Peyer's patch (tissue), 4 donors: Measurements from ENCODE around the gene ZBTB16. TPM values are rescaled to one million over a fixed set of nuclear protein-coding genes. Genes with fewer than 3 reads are reported as not detected.

Experiments used
- DNase-seq, 3 donors: peaks; one replicate each; pipeline ENCODE4 v3.0.0-alpha.2; 2017 to 2019
- H3K27ac ChIP-seq, 4 donors: fragments of 200-600 bp; sonication (generic); one replicate each; pipeline ENCODE4 v1.5.1; 2016 to 2019
- H3K27me3 ChIP-seq, 2 donors: fragments of 200-600 bp; sonication (generic); one replicate each; pipeline ENCODE4 v1.5.1; 2019
- H3K36me3 ChIP-seq, 3 donors: fragments of 200-600 bp; sonication (generic); one replicate each; pipeline ENCODE4 v1.5.1; 2016 to 2019
- H3K4me1 ChIP-seq, 4 donors: fragments of 200-600 bp; sonication (generic); one replicate each; pipeline ENCODE4 v1.5.1; 2016 to 2019
- H3K4me3 ChIP-seq, 4 donors: fragments of 200-600 bp; sonication (generic); 1 replicate in 3 of 4; 2 replicates in 1 of 4; pipeline ENCODE4 v1.5.1; 2016 to 2019; ENCODE audit warnings: mild to moderate bottlenecking in 1 of 4
- H3K9me3 ChIP-seq, 4 donors: fragments of 200-600 bp; sonication (generic); one replicate each; pipeline ENCODE4 v1.5.1; 2016 to 2019; ENCODE audit warnings: mild to moderate bottlenecking in 1 of 4
- POLR2A ChIP-seq, 2 donors: fragments of 450-650 bp; IDR thresholded peaks; one replicate each; pipeline ENCODE4 v1.5.1; 2017; ENCODE audit warnings: antibody characterized with exemption in 2 of 2, mild to moderate bottlenecking in 2 of 2, moderate library complexity in 2 of 2
- total RNA-seq, 4 donors: library from RNA; depleted of rRNA; stranded (reverse); fragments of >200 nt; gene quantifications; one replicate each; pipeline ENCODE4 v1.1.0, GENCODE V29; 2016
- TF ChIP-seq, protein P1 (sequence below), 6 experiments: fragments of 450-650 bp in 4 of 6; fragments of 200-600 bp in 2 of 6; sonication (generic) in 1 of 6; IDR thresholded peaks; one replicate each; pipeline ENCODE4 v1.5.1; 2017 to 2019; ENCODE audit warnings: antibody characterized with exemption in 6 of 6, mild to moderate bottlenecking in 3 of 6, moderate library complexity in 1 of 6

The ZBTB16 gene
- total RNA-seq, 4 donors from 2014 or later: 84.8 to 257 (median 155) TPM

DNA sequence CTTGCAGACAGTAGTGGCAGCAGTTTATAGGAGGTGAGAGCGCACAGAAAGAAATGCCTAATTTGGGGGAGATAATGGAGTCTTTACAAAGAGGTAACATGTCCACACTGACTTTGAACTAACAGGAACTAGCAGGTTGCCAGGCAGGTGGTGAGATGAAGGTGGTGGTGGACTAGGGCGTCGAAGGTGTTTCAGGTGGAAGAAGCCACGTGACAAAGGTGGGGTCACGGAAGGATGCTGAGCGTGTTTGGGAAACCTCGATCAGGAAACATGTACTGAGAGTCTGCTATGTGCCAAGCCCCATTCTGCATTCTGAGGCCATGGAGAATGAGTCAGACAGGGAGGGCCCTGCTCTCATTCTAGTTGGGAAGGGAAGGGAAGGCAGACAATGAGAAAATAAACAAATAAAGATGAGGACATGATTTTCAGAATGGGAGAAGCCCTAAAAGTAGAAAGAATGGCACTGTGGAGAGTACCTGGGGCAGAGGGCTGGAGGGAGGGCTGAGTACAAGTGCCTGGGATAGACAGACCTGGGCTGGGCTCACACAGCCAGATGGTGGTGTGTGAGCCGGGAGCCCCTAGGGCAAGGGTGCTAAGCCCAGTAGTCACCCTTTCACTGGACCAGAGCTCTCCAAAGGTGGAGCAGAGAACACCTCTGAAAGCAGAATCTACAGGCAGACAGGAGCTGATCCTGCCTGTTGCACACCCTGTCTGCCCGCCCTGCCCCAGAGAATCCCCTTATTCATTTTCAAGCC, 220.5 kb downstream of the ZBTB16 start:
- Histone ChIP-seq H3K36me3 (no peaks in the 10 kb centered on the region), H3K27ac (no peak overlapping the region), H3K4me1 (no peaks in the 10 kb centered on the region), H3K4me3 (no peak overlapping the region), H3K27me3 (no peaks in the 10 kb centered on the region), H3K9me3 (no peaks in the 10 kb centered on the region)
- TF ChIP-seq, protein P1, sequence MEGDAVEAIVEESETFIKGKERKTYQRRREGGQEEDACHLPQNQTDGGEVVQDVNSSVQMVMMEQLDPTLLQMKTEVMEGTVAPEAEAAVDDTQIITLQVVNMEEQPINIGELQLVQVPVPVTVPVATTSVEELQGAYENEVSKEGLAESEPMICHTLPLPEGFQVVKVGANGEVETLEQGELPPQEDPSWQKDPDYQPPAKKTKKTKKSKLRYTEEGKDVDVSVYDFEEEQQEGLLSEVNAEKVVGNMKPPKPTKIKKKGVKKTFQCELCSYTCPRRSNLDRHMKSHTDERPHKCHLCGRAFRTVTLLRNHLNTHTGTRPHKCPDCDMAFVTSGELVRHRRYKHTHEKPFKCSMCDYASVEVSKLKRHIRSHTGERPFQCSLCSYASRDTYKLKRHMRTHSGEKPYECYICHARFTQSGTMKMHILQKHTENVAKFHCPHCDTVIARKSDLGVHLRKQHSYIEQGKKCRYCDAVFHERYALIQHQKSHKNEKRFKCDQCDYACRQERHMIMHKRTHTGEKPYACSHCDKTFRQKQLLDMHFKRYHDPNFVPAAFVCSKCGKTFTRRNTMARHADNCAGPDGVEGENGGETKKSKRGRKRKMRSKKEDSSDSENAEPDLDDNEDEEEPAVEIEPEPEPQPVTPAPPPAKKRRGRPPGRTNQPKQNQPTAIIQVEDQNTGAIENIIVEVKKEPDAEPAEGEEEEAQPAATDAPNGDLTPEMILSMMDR (IDR thresholded peaks at IDR 0.05): no peak
- no peak for TF ChIP-seq POLR2A (IDR thresholded peaks at IDR 0.05)
- no peak for DNase-seq

DNA sequence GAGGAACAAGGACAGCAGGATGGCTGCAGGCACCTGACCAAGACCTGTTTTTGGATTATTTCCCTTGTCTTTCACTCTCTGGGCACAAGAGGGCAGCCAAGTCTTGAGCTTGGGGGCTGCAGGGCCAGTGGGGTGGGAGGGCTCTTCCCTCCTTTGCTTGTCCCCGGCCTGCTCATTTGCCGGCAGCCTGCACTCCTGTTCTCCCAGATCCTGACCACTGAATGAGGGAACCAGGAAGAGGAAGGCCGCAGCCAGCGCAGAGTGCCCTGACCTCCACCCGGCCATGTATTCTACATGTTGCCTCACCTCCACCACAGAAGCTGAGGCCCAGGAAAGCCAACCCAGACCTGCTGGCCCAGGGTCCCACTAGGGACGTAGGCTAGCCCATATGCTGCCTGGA, 221.2 kb downstream of the ZBTB16 start:
- Histone ChIP-seq H3K36me3 (no peaks in the 10 kb centered on the region), H3K27me3 (no peaks in the 10 kb centered on the region), H3K4me1 (no peaks in the 10 kb centered on the region), H3K9me3 (no peaks in the 10 kb centered on the region), H3K4me3 (no peak overlapping the region), H3K27ac (peak overlapping the region in 1 of 4 donors; percentile 8)
- TF ChIP-seq POLR2A (IDR thresholded peaks at IDR 0.05): no peak
- TF ChIP-seq, protein P1 (IDR thresholded peaks at IDR 0.05): peak in 4 of 6 experiments; percentile 28 to 50 (median 40)
- DNase-seq: peak in 1 of 3 donors; percentile 51

DNA sequence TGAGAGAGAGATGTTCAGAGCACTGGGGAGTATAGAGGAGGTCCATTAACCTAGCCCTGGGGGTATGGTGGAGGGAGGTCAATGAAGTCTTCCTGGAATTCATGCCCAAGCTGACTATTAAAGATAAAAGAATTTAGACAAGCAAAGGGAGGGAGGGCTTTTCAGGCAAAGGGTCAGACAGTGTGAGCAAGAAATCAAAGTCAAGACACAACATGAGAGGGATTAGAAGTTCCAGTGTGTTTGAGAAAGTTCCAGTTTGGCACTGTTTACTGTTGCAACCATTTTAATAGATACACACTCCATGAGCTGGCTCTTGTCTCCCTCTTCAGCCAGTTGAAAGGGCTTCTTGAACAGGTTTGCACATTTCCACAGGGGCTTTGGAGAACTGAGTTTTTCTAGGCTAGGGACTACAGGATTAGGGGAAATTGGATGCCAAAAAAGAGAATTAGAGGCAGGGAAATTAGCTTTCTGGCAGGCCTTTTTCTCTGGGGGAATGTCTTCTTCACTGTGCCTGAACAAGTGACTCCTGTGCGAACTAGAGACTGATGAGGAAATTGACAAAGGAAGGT, 222.0 kb downstream of the ZBTB16 start:
- Histone ChIP-seq H3K27ac (no peak overlapping the region), H3K9me3 (no peaks in the 10 kb centered on the region), H3K36me3 (no peaks in the 10 kb centered on the region), H3K4me1 (no peaks in the 10 kb centered on the region), H3K27me3 (no peaks in the 10 kb centered on the region), H3K4me3 (no peak overlapping the region)
- DNase-seq: no peak
- TF ChIP-seq, protein P1 (IDR thresholded peaks at IDR 0.05): no peak
- TF ChIP-seq POLR2A (IDR thresholded peaks at IDR 0.05): no peak

DNA sequence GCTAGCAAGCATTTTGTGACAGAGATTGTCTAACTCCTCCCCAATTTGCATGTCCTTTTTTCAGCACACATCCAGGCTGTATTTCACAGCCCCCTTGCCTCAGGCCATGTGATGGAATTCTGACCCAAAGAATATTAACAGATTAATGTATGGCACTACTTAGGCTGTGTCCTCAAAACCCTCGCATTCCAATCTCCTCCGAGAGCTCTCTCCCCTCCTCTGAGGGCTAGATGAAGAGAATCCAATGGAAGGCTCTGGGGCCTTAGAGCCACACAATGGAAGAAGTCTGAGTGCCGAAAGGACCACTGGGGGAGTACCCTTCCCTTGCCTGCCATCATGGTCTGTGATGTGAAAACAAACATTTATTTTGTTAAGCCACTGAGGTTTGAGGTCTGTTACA, 223.0 kb downstream of the ZBTB16 start:
- TF ChIP-seq, protein P1 (IDR thresholded peaks at IDR 0.05): no peak
- TF ChIP-seq POLR2A (IDR thresholded peaks at IDR 0.05): no peak
- H3K4me3 ChIP-seq: no peak overlapping the region
- H3K36me3 ChIP-seq: no peaks in the 10 kb centered on the region
- H3K27ac ChIP-seq: no peak overlapping the region
- H3K27me3 ChIP-seq: no peaks in the 10 kb centered on the region
- no peak for DNase-seq
- no peaks in the 10 kb centered on the region for H3K9me3 ChIP-seq
- no peaks in the 10 kb centered on the region for H3K4me1 ChIP-seq

DNA sequence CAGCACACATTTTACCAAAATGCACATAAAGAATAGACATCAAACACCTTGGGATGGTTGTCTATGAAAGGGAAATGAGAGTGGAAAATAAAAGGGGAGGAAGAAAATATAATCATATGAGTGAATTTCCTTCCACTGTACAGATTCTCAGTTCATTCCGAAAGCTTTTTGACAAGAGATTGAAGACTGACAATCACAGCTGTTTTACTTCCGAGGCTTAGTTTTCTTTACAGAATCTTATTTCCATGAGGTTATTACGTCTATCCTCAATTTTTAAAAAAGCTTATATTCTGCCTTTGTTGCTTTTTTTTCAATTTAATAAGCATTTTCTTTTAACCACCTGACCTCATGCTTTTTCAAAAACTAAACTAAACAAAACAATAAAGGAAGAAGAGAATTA, 223.9 kb downstream of the ZBTB16 start:
- Histone ChIP-seq H3K36me3 (no peaks in the 10 kb centered on the region), H3K9me3 (no peaks in the 10 kb centered on the region), H3K4me1 (no peaks in the 10 kb centered on the region), H3K27me3 (no peaks in the 10 kb centered on the region), H3K4me3 (no peak overlapping the region), H3K27ac (no peak overlapping the region)
- no peak for DNase-seq
- TF ChIP-seq, protein P1 (IDR thresholded peaks at IDR 0.05): no peak
- TF ChIP-seq POLR2A (IDR thresholded peaks at IDR 0.05): no peak
